HG03175 (cell line): ENCODE results near the gene TTLL5.

Experiments
- ATAC-seq: cut with Tn5 transposase; IDR thresholded peaks from one replicate; pipeline ENCODE4 v1.9.1; 2021; ENCODE audit warnings: mild to moderate bottlenecking, moderate library complexity; ENCODE audit not compliant: unreplicated experiment

Gene TTLL5

GRCh38 chr14:75697386-75697785 lies 36.3 kb downstream of the TTLL5 start:
- no peak for ATAC-seq

GRCh38 chr14:75697918-75698317 lies 36.9 kb downstream of the TTLL5 start:
- no peak for ATAC-seq

DNA sequence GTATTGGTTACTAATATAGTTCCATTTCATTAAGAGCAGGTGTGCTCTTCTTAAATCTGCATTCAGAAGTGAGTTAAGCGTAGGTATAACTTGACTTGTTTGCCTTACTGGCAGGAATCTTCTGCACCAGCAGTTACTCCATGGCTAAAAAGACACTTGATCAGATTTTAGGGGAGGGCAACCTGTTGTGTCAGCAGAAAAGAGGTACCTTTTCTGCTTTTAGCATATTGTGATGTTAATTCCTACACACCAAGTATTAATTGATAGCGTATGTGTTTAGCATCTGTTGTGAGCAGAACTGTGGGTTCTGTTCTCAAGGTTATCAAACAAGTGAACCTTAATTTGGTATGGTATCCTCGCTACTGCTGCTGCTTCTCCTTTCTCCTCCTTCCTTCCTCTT lies 38.3 kb downstream of the TTLL5 start:
- ATAC-seq, result no peak

- no peak for ATAC-seq
Measured at GRCh38 chr14:75700295-75700694, 39.2 kb downstream of the TTLL5 start.

- ATAC-seq, result no peak
Measured at GRCh38 chr14:75702122-75702521, 41.1 kb downstream of the TTLL5 start.

- no peak for ATAC-seq
Measured at GRCh38 chr14:75702616-75703261, 41.7 kb downstream of the TTLL5 start.

DNA sequence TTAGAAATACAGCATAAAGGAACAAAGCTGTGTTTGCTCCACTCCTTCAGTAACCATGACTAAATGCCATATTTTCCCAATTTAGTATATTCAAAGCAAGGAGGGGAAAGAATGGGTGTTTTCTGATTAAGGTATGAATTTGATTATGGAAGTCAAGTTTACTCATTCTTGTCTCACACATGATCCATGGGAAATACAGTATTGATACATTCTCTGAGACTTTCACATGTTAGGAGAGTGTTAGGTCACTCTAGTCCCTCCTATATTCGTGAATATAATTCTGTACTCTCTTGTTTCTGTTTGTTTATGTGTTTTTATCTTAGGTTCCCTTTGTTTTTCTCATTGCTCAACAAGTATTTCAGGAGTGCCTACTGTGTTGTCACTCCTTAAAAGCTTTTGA lies 42.4 kb downstream of the TTLL5 start:
- ATAC-seq, result no peak

- ATAC-seq, result no peak
Measured at GRCh38 chr14:75705014-75705413, 44.0 kb downstream of the TTLL5 start.

DNA sequence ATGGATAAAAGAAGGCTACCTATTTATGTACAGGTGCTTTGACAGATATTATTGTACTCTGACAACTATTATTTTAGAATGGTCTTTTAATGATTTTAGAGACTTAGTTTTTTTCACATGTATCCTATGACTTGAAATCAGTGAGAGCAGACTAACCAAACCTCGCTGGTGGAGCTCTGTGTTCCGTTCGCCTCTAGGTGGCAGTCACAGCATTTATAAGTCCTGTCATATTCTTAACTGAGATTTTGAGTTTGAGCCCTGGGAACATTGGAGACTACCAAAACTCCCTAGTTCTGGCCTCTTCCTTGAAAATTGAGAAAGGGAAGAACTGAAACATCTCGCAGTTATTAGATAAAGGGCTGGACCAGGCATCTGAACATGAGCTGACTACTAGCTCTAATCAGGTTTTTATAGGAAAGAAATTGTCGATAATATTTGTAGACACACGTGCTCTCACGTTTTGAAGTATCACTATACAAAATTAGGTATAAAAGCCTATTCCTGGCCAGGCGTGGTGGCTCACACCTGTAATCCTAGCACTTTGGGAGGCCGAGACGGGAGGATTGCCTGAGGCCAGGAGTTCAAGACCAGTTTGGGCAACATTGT lies 48.3 kb downstream of the TTLL5 start:
- no peak for ATAC-seq

GRCh38 chr14:75711105-75711795 lies 50.2 kb downstream of the TTLL5 start:
- ATAC-seq, result no peak

GRCh38 chr14:75711796-75712211 lies 50.8 kb downstream of the TTLL5 start:
- no peak for ATAC-seq

DNA sequence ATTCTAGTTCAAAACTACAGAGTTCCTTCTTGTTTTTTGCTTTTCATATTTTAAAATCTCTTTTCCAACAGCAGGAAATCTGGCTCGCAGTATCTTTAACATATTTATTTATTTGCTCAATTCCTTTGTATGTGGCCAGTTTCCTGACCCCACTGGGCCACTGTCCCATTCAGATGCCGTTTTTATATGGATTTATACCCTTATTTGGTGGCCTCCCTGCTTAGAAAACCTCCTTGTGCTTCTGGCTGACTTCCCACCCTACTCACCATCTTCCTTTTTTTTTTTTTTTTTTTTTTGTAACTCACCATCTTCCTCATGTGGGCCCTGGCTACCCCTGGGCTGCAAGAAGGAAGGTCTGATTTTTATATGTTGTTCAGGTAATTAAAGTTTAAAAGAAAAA lies 53.9 kb downstream of the TTLL5 start:
- ATAC-seq, result no peak

- ATAC-seq, result no peak
Measured at GRCh38 chr14:75715926-75716780, 55.1 kb downstream of the TTLL5 start.

DNA sequence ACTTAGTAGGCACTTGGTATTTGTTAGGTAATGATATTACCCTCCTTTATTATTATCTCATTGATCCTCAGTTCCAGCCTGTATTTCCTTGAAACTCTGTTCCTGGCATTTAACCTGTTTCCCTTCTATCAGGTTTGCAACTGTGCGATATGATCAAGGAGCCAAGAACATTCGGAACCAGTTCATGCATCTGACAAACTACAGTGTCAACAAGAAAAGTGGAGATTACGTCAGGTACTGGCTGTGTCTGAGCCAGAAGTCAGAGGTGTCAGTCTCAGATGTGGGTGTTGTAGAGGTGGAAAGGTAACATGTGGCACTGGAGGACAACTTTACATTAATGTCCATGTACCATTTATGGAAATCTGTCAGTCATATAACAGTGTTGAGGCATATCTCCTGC lies 56.7 kb downstream of the TTLL5 start:
- no peak for ATAC-seq

- no peak for ATAC-seq
Measured at GRCh38 chr14:75718199-75718598, 57.2 kb downstream of the TTLL5 start.

DNA sequence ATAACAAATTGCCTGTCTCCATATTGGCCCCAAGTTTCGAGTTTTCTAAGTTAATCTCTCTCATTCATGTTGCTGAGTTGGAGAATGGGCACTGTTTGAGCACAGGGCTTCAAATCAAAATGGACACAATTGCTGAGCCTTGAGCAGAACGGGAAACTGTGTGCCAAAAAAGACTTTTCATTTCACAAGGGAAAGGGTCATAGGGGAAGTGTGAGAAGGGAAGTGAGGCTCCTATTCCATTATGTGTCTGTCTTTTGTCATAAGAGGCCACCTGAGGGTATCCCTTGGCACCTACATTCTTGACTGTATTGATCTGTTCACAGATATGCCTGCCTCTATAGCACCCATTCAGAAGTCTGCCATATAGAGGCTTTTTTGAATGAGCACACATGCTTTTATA lies 59.1 kb downstream of the TTLL5 start:
- no peak for ATAC-seq

DNA sequence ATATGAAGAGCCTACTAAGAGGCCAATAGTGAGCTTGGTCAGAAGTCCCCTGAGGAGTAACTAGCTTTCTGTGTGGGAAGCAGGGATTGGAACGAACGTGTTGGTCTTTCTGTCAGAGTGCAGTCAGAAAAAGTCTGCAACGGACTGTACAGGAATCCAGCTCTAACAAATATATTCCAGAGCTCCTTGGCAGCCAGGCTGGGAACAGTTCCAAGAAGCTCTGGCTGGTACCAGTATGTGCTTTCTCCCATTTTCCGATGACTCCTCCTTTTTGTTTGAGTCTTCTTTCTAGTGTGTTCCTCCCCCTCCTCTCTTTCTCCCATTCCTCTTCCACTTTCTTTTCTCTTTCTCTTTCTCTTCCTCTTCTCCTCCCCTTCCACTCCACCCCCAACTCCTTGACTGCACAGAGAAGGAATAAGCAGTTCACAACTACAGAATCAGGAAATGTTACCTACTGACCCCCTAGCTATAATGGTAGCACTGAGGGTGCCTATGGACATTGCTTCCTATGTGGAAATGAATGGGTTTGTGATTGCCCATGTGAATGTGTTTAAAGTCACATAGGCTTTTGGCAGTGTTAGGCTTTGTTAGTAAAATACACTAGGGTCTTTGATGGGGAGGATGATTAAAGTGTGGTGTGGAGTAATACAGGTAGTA lies 59.9 kb downstream of the TTLL5 start:
- ATAC-seq, result no peak

- ATAC-seq, result no peak
Measured at GRCh38 chr14:75723716-75724115, 62.7 kb downstream of the TTLL5 start.

DNA sequence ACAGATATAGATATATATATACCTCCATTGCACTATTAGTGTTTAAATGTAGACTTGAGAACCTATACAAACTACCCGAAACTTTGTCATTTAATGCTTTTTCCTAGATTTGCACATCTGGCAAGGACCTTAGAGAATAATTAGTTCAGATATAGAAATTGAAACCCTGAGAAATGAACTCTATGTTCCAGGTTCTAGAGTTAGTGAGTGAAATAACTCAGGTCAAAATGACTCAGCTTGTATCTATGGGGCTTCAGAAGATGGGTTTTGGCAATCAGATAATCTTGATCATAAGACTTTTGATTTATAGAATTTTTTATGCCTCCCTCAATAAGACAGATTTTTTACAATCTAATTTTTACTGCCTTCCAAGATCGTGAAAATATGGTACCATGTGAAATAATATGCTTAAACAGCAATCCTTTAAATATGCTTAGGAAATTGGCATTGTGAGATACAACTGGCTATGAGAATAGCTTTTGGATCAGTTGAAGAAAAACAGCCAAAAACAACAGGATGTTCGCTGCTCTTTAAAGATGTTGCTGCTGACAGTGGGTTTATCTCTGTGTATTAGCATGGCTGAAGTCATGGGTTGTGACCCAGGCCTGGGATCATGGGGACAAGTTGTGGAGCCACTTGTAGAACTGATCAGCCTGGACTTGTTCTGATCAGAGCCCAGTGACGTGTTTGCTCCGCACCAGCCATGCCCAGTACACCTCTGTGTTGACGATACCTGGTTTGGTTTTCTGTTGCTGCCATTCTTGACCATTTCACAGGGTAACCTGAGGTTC lies 63.6 kb downstream of the TTLL5 start:
- ATAC-seq, result no peak

DNA sequence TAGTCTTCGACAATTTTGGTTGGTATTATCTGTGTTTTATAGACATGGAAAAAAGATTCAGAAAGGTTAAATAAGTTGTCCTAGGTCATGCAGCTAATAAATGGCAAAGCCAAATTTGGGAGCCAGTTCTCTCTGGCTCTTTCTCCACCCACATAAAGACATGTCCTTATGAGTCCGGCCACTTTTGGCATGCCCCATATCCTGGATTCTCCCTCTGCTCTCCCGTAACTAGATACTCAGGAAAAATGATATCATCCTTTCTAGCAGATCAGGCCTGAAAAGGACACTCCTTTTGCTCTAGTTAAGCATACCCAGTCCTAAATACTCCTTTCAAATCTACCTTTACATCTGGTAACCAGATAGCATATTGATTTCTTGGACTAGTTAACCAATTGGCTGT lies 64.4 kb downstream of the TTLL5 start:
- ATAC-seq, result no peak
